Esophagus mucosa (tissue), 1 donor: ENCODE data around the gene RNF20. TPM values are rescaled to one million over a fixed set of nuclear protein-coding genes. Genes with fewer than 3 reads are reported as not detected.
"Not testable (repeated sequence)": the region's sequence is repeated elsewhere in the genome, so short reads cannot be mapped to it uniquely, and the experiment has no call there.

Experiments
- ATAC-seq: fragments of 200-7000 bp; cut with Tn5 transposase; one replicate; pipeline ENCODE4 v1.9.1; 2020
- total RNA-seq: library from RNA; stranded (reverse); gene quantifications from one replicate; pipeline ENCODE4 v1.2.4, GENCODE V29; 2023
- donor health status: DM: yes; HTN: yes; CAD: no.

Gene RNF20
- total RNA-seq, 1 donor from 2014 or later, result 36.9 TPM

DNA sequence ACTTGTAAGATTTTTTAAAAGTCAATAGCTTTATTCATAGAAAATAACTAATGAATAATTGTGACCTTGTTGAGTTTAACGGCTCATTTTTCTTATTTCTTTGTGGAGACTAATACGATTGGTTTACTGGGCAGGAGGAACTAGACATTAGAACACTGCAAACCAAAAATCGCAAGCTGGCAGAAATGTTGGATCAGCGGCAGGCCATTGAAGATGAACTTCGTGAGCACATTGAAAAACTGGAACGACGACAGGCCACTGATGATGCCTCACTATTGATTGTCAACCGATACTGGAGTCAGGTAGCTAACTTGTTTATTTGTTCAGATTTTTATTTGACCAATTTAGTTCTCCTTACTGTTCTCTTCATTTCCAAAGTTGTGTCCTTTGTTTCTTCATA lies 6.4 kb downstream of the RNF20 start:
- no peak for ATAC-seq

DNA sequence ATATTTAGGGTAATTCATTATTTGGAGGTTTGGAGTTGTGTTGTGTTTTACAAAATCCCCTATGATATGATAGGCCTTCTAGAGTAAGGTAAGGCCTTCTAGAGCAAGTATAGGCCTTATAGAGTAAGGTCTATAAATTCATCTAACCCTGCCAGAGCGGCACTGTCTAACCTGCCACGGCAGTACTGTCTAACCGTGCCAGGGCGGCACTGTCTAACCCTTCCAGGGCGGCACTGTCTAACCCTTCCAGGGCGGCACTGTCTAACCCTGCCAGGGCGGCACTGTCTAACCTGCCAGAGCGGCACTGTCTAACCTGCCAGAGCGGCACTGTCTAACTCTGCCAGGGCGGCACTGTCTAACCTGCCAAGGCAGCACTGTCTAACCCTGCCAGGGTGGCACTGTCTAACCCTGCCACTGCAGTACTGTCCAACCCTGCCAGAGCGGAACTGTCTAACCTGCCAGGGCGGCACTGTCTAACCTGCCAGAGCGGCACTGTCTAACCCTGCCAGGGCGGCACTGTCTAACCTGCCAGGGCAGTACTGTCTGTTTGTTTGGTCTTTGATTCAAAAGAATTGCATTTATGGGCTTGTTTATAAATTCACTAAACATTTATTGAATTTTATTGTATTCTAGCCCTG lies 9.6 kb downstream of the RNF20 start:
- ATAC-seq, result peak; percentile 97

DNA sequence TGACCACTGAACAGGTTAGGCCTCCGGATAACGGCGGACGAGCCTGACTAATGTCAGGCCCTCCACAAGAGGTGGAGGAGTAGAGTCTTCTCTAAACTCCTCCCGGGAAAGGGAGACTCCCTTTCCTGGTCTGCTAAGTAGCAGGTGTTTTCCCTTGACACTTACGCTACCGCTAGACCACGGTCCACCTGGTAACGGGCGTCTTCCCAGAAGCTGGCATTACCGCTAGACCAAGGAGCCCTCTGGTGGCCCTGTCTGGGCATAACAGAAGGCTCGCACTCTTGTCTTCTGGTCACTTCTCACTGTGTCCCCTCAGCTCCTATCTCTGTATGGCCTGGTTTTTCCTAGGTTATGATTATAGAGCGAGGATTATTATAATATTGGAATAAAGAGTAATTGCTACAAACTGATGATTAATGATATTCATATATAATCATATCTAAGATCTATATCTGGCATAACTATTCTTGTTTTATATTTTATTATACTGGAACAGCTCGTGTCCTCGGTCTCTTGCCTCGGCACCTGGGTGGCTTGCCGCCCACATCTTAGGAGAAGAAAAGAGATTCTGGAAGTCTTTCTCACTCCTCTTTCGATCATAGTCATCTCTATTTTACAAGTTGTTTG lies 15.9 kb downstream of the RNF20 start:
- ATAC-seq, result not testable (repeated sequence)

GRCh38 chr9:101561740-101562139 lies 28.1 kb downstream of the RNF20 start:
- no peak for ATAC-seq

- no peak for ATAC-seq
These were observed 29.3 kb downstream of the RNF20 start for GRCh38 chr9:101562966-101563365.

DNA sequence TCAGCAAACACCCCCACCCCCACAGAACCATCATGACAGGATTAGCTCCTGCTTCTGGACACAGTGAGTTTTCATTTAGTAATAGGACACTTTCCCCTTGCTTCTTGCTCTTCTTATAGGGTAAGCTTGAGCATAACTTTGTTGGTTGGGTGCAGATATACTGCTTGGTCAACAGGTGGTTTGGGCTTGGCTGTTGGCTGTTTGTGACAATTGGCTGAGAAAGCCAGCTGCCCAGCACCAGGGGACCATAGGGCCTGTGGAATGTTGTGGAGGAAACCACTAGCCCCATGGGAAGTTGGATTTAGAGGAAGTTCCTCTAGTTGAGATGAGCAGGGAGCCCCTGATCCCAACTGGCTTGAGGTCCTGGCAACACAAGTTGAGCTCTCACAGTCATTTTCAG lies 30.6 kb downstream of the RNF20 start:
- no peak for ATAC-seq

DNA sequence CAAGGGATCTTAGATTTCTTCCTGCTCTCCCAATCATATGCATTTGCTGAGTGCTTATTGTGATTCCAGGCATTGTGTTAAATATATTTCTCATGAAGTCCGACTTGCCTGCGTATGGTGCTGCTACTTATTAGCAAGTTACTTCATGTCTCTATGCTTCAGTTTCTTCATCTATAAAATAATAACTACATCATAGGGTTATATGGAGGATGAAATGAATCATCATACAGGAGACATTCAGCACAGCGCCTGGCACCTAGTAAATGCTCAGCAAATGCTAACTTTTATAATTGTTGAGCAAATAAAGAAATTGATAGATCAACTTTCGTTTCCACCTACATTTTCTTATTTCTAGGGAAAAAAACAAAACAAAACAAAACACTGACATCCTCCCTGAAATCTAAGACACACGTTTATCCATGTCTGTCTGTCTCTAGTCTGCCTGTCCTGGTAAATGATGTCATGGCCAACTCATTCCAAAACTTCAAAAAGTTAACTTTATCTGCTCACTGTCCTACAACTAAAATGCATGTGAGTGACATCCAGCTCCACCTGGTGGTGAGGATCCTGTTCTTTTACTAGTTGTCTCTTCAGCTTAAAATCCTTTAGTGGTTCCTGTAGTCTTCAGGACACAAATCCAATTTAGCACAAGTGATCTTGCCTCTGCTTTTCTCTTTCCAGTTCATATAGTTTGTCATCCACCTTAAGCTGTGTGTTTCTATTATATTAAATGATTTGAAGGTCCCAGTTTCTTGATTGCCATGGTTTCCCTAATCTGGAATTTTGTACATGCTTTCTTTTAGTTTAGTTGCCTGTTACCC lies 33.5 kb downstream of the RNF20 start:
- ATAC-seq, result peak; percentile 60

- ATAC-seq, result no peak
These were observed 34.2 kb downstream of the RNF20 start for GRCh38 chr9:101567725-101568350.

GRCh38 chr9:101569741-101570501 lies 36.3 kb downstream of the RNF20 start:
- no peak for ATAC-seq

DNA sequence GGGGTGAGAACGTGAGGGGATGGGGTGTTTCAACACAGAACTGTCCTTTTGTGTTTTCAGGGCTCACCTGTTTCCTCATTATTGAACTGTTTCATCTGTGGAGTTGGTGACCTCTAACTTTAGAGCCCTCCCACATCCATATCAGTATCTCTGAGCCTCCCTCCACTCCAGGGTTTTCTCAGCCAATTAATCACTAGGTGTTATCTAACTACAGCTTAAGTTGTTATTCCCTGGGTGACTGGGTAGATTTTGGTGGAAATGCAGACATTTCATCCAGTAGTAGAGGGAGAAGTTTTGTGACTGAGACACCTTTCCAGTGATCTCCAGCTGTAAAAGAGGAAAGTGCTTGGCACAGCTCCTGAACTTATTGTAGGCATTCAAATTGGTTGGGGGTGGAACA lies 37.5 kb downstream of the RNF20 start:
- no peak for ATAC-seq

DNA sequence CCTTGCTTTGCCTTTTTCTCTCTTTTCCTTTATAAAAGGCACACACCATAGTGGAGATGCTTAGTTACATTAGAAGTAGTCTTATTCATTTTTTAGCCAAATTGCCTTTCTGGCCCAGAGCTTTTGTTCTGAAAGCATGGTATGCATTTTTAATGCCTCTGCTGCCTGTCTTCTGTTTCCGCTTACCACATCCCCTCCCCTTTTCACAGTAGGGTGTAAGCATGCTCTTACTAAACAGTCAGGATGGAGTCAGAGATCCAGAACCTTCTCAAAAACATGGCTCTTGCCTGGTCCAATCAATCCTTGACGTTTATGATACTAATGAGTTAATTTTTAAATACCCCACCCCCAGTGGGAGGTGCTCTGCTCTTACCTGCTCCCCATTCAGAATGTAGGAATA lies 38.7 kb downstream of the RNF20 start:
- ATAC-seq, result no peak

- ATAC-seq, result no peak
These were observed 41.2 kb downstream of the RNF20 start for GRCh38 chr9:101574731-101575333.

DNA sequence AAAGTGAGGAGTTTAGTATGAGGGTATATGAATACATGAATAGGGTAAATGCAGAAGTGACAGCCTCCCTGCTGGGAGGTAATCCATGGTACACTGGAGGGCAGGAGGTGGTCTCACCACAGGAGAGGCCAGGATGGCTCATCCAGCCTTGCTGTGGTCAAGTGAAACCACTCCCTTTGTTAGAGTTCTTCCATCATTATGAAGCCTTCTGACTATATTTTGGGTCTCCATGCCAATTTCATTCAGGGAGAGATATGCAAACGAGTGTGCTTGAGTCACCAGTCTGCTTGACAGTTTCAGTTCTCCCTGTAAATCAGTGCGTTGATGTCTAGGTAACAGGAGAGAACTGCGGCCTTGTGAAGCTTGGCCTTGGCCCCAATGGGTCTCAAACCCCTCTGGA lies 44.7 kb downstream of the RNF20 start:
- no peak for ATAC-seq

DNA sequence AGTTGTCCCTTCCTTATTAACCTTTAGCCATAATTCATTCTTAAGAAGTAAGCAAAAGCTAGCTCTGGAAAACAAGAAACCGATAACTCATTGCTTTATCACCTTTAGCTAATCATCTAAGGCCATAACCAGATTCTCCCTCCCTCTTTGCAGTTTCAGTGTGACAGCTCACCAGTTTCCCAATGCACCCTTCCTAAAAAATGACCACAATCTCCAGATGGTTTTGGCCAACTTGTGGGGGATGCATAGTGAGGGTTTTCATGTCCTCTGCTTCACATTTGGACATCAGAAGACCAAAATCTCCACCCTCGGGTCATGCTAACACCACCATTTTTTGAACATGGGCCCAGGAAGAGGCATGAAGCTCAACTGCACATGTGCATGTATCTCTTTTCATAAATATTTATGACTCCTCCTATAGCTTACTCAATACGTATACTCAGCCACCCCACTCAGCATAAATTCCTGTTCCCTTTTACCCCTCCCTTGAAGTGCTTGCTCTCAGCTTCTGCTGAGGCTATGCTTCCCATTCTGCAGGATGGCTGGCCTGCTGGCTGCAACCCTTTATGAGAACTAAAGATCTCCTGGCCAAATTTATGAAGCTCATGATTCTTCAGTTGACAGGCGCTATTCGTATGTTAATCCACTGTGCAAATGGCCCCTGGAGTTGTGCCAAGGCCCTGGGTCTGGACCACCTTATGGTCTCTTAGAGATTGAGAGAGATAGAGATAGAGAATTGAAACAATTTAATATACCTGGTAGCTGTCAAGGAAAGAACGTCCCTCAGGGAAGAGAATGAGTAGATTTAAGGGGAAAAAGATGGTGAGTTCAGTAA lies 46.3 kb downstream of the RNF20 start:
- ATAC-seq, result no peak

- ATAC-seq, result no peak
These were observed 48.9 kb downstream of the RNF20 start for GRCh38 chr9:101582553-101582952.

DNA sequence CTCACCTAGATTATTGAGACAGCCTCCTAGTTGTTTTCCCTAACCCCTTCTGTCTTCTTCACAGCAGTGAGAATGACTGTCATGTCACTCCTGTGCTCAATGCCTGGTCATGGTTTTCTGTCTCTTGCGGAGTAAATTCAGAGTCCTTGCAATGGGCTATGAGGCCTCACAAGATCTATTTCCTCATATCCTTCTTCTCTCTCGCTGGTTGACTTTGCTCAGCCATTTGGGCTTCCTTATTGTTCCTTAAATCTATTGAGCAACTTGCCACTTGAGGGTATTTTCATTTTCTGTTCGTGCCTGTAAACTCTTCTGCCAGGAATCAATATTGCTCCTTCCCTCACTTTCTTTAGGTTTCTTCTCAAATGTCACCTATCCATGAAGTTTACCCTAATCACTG lies 52.1 kb downstream of the RNF20 start:
- ATAC-seq, result no peak

DNA sequence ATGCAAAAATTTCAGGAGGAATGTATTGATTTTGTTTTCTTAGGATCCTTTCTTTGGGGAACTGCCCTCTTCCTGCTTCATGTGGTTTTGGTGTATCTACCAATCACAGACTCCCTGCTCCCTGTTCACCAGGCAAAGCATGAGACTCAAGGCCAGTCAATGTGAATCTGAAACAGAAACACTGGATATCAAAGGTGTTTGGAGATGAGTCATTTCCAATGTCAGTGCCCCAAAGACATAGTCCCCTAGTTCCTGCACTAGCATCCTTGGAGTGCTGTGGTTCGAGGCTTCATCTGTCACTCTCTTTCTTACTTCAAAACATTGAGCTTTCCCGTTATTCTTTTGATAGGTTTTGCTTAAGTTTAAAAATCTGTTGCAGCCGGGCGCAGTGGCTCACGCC lies 53.0 kb downstream of the RNF20 start:
- no peak for ATAC-seq

DNA sequence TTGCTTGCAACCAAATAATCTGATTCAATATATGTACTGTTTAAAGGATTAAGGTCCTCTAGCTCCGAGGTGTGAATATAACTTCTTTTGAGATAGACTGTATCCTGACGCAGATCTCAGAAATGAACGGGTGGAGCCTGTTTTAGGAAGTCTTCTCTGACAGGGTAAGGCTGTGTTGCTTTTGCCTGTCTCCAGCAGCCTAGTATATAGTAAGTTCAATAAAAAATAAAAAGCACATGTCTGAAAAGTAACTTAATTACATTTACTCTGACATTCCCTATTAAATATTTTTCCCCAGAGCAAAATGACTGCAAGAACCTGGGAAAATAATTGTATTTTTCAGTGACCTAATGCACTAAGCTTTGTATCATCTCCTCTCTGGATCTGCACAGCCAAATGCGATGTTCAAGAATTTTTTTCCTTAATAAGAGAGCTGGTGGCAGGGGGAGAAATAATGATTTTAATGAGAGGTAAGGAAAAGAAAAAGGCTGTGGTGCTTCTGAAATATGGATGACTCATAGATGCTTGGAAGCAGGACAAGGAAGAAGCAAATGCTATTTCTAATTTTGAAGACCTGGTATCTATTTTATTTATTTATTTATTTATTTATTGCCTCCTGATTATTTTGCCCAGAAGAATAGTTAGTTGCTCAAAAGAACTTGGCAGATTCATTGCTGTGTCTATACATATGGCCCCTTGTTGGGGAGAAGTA lies 53.8 kb downstream of the RNF20 start:
- ATAC-seq, result no peak

- peak; percentile 59 for ATAC-seq
These were observed 56.4 kb downstream of the RNF20 start for GRCh38 chr9:101590074-101590473.

DNA sequence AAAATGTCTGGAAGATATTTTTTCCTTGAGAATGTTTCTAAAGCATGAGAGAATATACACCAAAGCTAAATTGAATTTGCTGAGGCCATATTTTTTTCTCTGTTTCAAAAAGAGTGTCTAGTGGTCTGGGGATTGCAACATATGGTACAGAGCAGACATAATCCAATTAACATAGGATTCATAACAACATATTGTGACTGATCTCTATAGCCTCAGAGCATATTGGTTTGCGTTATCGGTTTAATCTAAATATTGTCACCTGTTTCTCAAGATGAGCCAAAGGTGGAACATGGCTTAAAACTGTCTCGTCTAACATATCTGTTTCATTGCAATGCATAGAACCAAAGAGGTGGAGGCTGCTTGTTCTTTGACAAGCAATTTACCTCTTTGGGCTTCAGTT lies 57.2 kb downstream of the RNF20 start:
- no peak for ATAC-seq
